GM19463 (cell line): ENCODE results near the gene OR2M2.

Experiments
- ATAC-seq: cut with Tn5 transposase; IDR thresholded peaks from one replicate; pipeline ENCODE4 v1.9.1; 2021; ENCODE audit warnings: mild to moderate bottlenecking, moderate library complexity; ENCODE audit not compliant: unreplicated experiment

The OR2M2 gene

GRCh38 chr1:248174521-248174920 is at the start of gene OR2M2:
TSS of gene OR2M2 (plus strand) at chr1:248174821. CDS start at chr1:248179986, 5,165 bp downstream.
- no peak for ATAC-seq

- ATAC-seq = no peak
Measured at GRCh38 chr1:248127653-248128052, 47.0 kb upstream of the OR2M2 start.

GRCh38 chr1:248136811-248137210 is 37.8 kb upstream of the OR2M2 start:
- ATAC-seq = no peak

- no peak for ATAC-seq
Measured at GRCh38 chr1:248140846-248141245, 33.8 kb upstream of the OR2M2 start.

DNA sequence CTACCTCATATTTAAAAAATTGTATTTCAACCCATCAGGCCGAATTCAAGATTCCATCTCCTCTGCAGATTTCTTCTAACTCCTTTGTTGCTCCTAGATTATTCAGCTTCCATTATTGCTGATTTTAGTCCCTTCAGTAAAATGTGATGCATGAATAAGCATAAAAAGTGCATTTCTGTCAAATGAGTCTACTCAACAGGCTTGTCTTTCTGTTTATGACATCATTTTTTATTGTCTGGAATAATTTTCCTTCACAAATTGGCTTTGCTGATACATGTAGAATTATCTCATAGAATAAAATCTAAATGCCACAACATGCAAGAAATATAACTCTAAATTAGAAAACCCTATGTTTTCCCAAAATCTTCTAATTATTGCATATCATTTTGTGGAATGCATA is 31.3 kb upstream of the OR2M2 start:
- no peak for ATAC-seq

- ATAC-seq = no peak
Measured at GRCh38 chr1:248144513-248145198, 30.0 kb upstream of the OR2M2 start, which contains the start of gene OR2M5. TSS of gene OR2M5 (plus strand) at chr1:248145148. CDS start at chr1:248145148, 0 bp downstream.

- no peak for ATAC-seq
Measured at GRCh38 chr1:248152056-248152827, 22.4 kb upstream of the OR2M2 start.

- no peak for ATAC-seq
Measured at GRCh38 chr1:248155927-248156326, 18.7 kb upstream of the OR2M2 start.

DNA sequence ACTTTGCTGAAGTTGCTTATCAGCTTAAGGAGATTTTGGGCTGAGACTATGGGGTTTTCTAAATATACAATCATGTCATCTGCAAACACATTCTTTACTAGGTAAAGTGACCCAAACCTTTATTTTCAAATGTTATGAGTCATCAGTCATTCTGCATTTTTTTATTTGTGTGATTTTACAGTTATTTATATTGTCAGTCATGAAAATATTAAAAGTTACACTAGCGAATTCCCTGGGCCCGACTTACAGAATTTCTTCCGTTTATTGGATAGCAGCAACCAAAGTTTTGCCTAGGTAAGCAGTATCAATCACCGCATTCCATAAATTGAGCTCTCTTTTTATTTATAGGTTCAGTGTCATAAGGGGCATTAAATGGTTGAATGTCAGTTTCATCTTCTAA is 15.9 kb upstream of the OR2M2 start:
- ATAC-seq = no peak

- no peak for ATAC-seq
Measured at GRCh38 chr1:248164031-248164430, 10.6 kb upstream of the OR2M2 start.

DNA sequence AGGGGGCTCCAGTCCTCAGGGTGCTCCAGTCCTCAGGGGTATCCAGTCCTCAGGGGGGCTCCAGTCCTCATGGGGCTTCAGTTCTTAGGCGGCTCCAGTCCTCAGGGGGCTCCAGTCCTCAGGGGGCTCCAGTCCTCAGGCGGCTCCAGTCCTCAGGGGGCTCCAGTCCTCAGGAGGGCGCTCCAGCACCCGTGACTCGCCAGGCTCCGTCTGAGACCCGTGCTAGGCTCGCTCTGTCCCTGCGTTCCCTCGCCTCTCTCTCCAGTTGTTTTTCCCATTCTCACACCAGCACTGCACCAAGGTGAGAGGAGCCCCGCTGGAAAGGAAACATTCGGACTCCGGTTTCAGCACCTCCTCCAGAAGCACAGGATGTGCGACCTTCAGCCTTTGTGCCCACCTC is 9.4 kb upstream of the OR2M2 start:
- no peak for ATAC-seq

- no peak for ATAC-seq
Measured at GRCh38 chr1:248183996-248184395, 9.4 kb downstream of the OR2M2 start.

DNA sequence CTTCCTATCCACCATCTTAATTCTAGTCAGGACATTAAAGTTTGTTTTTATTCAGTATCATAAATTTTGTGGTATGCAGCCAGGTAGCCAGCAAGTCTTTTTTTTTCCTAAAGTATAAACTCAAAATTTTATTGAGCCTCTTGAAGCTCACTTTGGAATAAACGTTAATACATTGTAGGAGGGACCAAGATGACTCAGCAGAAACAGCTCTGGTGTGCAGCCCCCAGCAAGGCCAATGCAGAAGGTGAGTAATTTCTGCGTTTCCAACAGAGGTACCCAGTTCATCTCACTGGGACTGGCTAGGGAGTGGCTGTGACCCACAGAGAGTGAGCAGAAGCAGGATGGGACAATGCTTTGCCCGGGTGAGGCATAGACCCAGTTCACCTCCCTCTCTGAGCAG is 12.7 kb downstream of the OR2M2 start:
- ATAC-seq = no peak

GRCh38 chr1:248189026-248189425 is 14.4 kb downstream of the OR2M2 start:
- no peak for ATAC-seq

GRCh38 chr1:248194117-248194516 is 19.5 kb downstream of the OR2M2 start:
- no peak for ATAC-seq

GRCh38 chr1:248196965-248197364 is 22.3 kb downstream of the OR2M2 start, which contains the start of gene OR2M3:
TSS of gene OR2M3 (plus strand) at chr1:248197265. CDS start at chr1:248203068, 5,803 bp downstream.
- no peak for ATAC-seq

DNA sequence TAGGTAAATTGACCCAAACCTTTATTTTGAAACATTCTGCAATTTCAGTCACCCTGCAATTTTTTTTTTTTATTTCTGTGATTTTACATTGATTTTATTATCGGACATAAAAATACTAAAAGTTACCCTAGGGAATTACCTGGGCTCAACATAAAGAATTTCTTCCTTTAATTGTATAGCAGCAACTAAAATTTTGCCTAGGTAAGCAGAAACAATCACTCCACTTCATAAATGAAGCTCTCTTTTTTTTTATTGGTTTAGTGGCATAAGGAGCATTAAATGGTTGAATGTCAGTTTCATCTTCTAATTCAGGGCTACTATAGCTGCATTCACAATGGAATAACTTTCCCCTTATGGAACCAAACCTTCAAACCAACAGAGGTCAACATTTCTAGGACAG is 41.3 kb downstream of the OR2M2 start:
- ATAC-seq = no peak

DNA sequence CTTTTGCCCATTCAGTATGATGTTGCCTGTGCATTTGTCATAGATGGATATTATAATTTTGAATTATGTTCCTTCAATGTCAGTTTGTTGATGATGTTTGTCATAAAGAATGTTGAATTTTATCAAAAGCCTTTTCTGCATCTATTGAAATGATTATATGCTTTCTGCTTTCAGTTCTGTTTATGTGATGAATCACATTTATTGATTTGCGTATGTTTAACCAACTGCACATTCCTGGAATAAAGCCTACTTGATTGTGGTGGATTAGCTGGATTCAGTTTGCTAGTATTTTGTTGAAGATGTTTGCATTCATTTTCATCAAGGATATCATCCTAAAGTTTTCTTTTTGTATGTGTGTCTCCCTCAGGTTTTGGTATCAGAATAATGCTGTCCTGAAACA is 50.9 kb downstream of the OR2M2 start:
- no peak for ATAC-seq

GRCh38 chr1:248229360-248229908 is 54.8 kb downstream of the OR2M2 start:
- ATAC-seq = no peak
